GM12878 (cell line): ENCODE measurements around the gene CNNM4. TPM values are rescaled to one million over a fixed set of nuclear protein-coding genes. Genes with fewer than 3 reads are reported as not detected.

Source experiments
- ATAC-seq: fragments of 200-7000 bp; cut with Tn5 transposase; 3 replicates; pipeline ENCODE4 v1.9.1; 2020; ENCODE audit warnings: mild to moderate bottlenecking, moderate library complexity
- BruUV-seq: library from RNA; stranded (reverse); fragments of 400-500 nt; replicated peaks from 2 replicates; lab custom pipeline; 2021; lab: Mats Ljungman, UMichigan
- CTCF ChIA-PET: fragments of 300-600 bp; sonication (Branson Sonifier 250); formaldehyde crosslinking; extraction: SDS; loops from one replicate; lab custom pipeline; 2021; ENCODE audit warnings: inconsistent platforms; lab: Yijun Ruan, JAX
- POLR2A ChIA-PET: fragments of 350-600 bp; formaldehyde crosslinking; extraction: SDS; loops from one replicate; lab custom pipeline; 2021; ENCODE audit warnings: inconsistent platforms; lab: Charles Lee
- RAD21 ChIA-PET: fragments of 300-600 bp; sonication (Branson Sonifier 250); formaldehyde crosslinking; loops from one replicate; lab custom pipeline; 2023; ENCODE audit warnings: antibody characterized with exemption; ENCODE audit not compliant: unreplicated experiment; lab: Charles Lee
- SMC1A ChIA-PET: fragments of 300-600 bp; sonication (Branson Sonifier 250); formaldehyde crosslinking; loops from one replicate; lab custom pipeline; 2023; ENCODE audit not compliant: unreplicated experiment, uncharacterized antibody; lab: Charles Lee
- DNase-seq: peaks from one replicate; pipeline ENCODE4 v3.0.0-alpha.2; 2011; ENCODE audit warnings: low read depth, low spot score
- FAIRE-seq: peaks from 3 replicates; lab custom pipeline; 2011; peaks lifted over from hg19 to GRCh38; lab: Jason Lieb, UNC
- H2AFZ ChIP-seq: 2 replicates; pipeline ENCODE4 v1.6.0; 2011; ENCODE audit warnings: low read depth, low read length, control low read depth; ENCODE audit not compliant: control insufficient read depth
- H3K27ac ChIP-seq: 2 replicates; pipeline ENCODE4 v1.5.1; 2011; ENCODE audit warnings: control low read depth; ENCODE audit not compliant: control insufficient read depth, insufficient read depth
- H3K27me3 ChIP-seq, 2 experiments: replicated peaks in 1 of 2; 2 replicates each; pipeline versions ENCODE4 v1.6.0 to v1.6.1; 2011; ENCODE audit warnings: low read length in 1 of 2; ENCODE audit not compliant: control insufficient read depth in 2 of 2, insufficient read depth in 2 of 2
- H3K36me3 ChIP-seq, 2 experiments: 2 replicates each; pipeline ENCODE4 v1.5.1; 2011; ENCODE audit warnings: low read length in 1 of 2; ENCODE audit not compliant: control insufficient read depth in 2 of 2, insufficient read depth in 2 of 2
- H3K4me1 ChIP-seq: 2 replicates; pipeline ENCODE4 v1.6.1; 2011; ENCODE audit warnings: mild to moderate bottlenecking, low read length, moderate library complexity, mixed read lengths; ENCODE audit not compliant: control insufficient read depth, insufficient read depth
- H3K4me2 ChIP-seq: 2 replicates; pipeline ENCODE4 v1.6.0; 2011; ENCODE audit warnings: control low read depth; ENCODE audit not compliant: control insufficient read depth, insufficient read depth
- H3K4me3 ChIP-seq: fragments of 200-600 bp; sonication (generic); 2 replicates; pipeline ENCODE4 v1.5.1; 2016
- H3K79me2 ChIP-seq: 2 replicates; pipeline ENCODE4 v1.6.0; 2011; ENCODE audit warnings: low read length; ENCODE audit not compliant: control insufficient read depth, insufficient read depth
- H3K9ac ChIP-seq: 2 replicates; pipeline ENCODE4 v1.8.0; 2011; ENCODE audit warnings: low read length, control low read depth, mixed read lengths; ENCODE audit not compliant: control insufficient read depth, insufficient read depth
- H3K9me3 ChIP-seq: replicated peaks from 3 replicates; pipeline ENCODE4 v1.5.1; 2011; ENCODE audit warnings: mild to moderate bottlenecking, low read length; ENCODE audit not compliant: control insufficient read depth, insufficient read depth
- H4K20me1 ChIP-seq: 2 replicates; pipeline ENCODE4 v1.6.0; 2011; ENCODE audit not compliant: control insufficient read depth, insufficient read depth
- ASH2L ChIP-seq: fragments of 300-600, 200-600 bp; sonication (generic); IDR thresholded peaks from 2 replicates; pipeline ENCODE4 v1.6.1; 2017; ENCODE audit warnings: low read depth, mild to moderate bottlenecking, borderline replicate concordance
- HDAC6 ChIP-seq: fragments of 200-600 bp; sonication (generic); IDR thresholded peaks from one replicate; pipeline ENCODE4 v1.8.0; 2017; ENCODE audit warnings: antibody characterized with exemption; ENCODE audit not compliant: unreplicated experiment
- MXI1 ChIP-seq: fragments of 150-350 bp; IDR thresholded peaks from 2 replicates; pipeline ENCODE4 v1.6.1; 2011; ENCODE audit warnings: low read depth, mild to moderate bottlenecking, inconsistent platforms, low read length, improper control_type of control experiment
- NKRF ChIP-seq: fragments of 450-650 bp; conservative IDR thresholded peaks from 2 replicates; pipeline ENCODE4 v1.6.1; 2017; ENCODE audit warnings: mild to moderate bottlenecking, moderate library complexity
- WGBS: methylation state at CpG from one replicate; pipeline ENCODE4 v1.1.6; 2016; ENCODE audit warnings: low lambda C conversion rate; ENCODE audit not compliant: insufficient replicate concordance, insufficient coverage; ENCODE audit errors: missing lambda C conversion rate; 5-methylcytosine and 5-hydroxymethylcytosine counted together
- in situ Hi-C: fragments of 300-500 bp; cut with MboI; formaldehyde crosslinking; loops from 9 replicates; pipeline ENCODE4 v1.14.3; 2018; ENCODE audit warnings: mixed read lengths
- intact Hi-C: fragments of 100-400 bp; cut with micrococcal nuclease; formaldehyde crosslinking; loops from one replicate; pipeline ENCODE4 v1.14.2; 2022; ENCODE audit not compliant: unreplicated experiment
- polyA plus RNA-seq, 11 experiments: library from polyadenylated mRNA; depleted of rRNA in 4 of 11; unstranded in 6 of 11; stranded (reverse) in 5 of 11; fragments of >200 nt; fragmentation: Nextera tagmentation in 4 of 11; fragmentation: Illumina TruSeq in 1 of 11; extraction: Ambion mirVana in 4 of 11; extraction: Trizol in 1 of 11; gene quantifications; 1 replicate in 1 of 11; 2 replicates in 10 of 11; pipeline versions ENCODE4 v1.2.1 to v1.2.3, GENCODE V29; 2011 to 2016; ENCODE audit warnings: inconsistent platforms in 2 of 11, missing spikeins in 2 of 11, low read depth in 1 of 11
- total RNA-seq, 4 experiments: library from RNA; depleted of rRNA in 3 of 4; stranded (reverse); fragments of >200 nt in 3 of 4; fragmentation: Illumina TruSeq in 1 of 4; extraction: Trizol in 1 of 4; gene quantifications; 2 replicates each; pipeline versions ENCODE4 v1.2.1 to v1.2.3, GENCODE V29; 2013 to 2021
- TF ChIP-seq, protein P1 (sequence below): fragments of 450-650 bp; IDR thresholded peaks from 2 replicates; pipeline ENCODE4 v1.6.1; 2017; ENCODE audit warnings: mild to moderate bottlenecking, moderate library complexity

Gene CNNM4
- total and polyA plus RNA-seq, 10 of the 15 experiments (the other 5 are each of a cell fraction or from before 2014, with no cell fraction given) = 2.4 to 13.8 (median 8.1) TPM

GRCh38 chr2:96816127-96816835 is 55.6 kb downstream of the CNNM4 start, which contains the start of gene CNNM3 (continued):
- TF ChIP-seq, protein P1, sequence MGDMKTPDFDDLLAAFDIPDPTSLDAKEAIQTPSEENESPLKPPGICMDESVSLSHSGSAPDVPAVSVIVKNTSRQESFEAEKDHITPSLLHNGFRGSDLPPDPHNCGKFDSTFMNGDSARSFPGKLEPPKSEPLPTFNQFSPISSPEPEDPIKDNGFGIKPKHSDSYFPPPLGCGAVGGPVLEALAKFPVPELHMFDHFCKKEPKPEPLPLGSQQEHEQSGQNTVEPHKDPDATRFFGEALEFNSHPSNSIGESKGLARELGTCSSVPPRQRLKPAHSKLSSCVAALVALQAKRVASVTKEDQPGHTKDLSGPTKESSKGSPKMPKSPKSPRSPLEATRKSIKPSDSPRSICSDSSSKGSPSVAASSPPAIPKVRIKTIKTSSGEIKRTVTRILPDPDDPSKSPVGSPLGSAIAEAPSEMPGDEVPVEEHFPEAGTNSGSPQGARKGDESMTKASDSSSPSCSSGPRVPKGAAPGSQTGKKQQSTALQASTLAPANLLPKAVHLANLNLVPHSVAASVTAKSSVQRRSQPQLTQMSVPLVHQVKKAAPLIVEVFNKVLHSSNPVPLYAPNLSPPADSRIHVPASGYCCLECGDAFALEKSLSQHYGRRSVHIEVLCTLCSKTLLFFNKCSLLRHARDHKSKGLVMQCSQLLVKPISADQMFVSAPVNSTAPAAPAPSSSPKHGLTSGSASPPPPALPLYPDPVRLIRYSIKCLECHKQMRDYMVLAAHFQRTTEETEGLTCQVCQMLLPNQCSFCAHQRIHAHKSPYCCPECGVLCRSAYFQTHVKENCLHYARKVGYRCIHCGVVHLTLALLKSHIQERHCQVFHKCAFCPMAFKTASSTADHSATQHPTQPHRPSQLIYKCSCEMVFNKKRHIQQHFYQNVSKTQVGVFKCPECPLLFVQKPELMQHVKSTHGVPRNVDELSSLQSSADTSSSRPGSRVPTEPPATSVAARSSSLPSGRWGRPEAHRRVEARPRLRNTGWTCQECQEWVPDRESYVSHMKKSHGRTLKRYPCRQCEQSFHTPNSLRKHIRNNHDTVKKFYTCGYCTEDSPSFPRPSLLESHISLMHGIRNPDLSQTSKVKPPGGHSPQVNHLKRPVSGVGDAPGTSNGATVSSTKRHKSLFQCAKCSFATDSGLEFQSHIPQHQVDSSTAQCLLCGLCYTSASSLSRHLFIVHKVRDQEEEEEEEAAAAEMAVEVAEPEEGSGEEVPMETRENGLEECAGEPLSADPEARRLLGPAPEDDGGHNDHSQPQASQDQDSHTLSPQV = peak; percentile 17

DNA sequence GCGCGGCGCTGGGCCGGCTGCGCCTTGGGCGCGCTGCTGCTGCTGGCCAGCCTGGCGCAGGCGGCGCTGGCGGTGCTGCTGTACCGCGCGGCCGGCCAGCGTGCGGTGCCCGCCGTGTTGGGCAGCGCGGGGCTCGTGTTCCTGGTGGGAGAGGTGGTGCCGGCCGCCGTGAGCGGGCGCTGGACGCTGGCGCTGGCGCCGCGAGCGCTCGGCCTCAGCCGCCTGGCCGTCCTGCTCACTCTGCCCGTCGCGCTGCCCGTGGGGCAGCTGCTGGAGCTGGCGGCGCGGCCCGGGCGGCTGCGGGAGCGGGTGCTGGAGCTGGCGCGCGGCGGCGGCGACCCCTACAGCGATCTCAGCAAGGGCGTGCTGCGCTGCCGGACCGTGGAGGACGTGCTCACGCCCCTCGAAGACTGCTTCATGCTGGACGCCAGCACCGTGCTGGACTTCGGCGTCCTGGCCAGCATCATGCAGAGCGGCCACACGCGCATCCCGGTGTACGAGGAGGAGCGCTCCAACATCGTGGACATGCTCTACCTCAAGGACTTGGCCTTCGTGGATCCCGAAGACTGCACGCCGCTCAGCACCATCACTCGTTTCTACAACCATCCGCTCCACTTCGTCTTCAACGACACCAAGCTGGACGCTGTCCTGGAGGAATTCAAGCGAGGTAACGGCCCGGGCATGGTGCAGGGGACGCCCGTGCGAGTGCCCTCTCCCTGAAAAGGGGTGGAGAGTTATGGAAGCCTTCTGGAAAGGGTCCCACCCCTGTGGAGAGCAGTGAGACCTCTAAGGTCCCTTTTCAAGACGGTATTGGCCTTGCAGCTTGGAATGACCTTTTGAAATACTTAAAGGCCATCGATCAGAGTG is 56.4 kb downstream of the CNNM4 start:
- WGBS = 11% methylated on average over 81 of the region's 89 CpGs
- no peak for TF ChIP-seq ASH2L
- no peak for TF ChIP-seq MXI1
- TF ChIP-seq NKRF = no peak
- peak; percentile 10 for TF ChIP-seq HDAC6
- Histone ChIP-seq H3K4me2 (peak overlapping the region; percentile 79), H3K4me1 (peaks cover 12% of the 10 kb centered on the region), H3K27ac (no peak overlapping the region), H3K36me3 (no peaks in the 10 kb centered on the region), H3K9me3 (no peaks in the 10 kb centered on the region), H3K9ac (peak overlapping the region; percentile 62; the same call in 1 of the 2 replicates), H3K79me2 (peaks cover 25% of the 10 kb centered on the region), H3K27me3 (no peaks in the 10 kb centered on the region), H3K4me3 (peak overlapping the region; percentile 96), H4K20me1 (peaks cover 5% of the 10 kb centered on the region; the same call in 1 of the 2 replicates), H2AFZ (0 out of 2 replicates have a peak overlapping the region, but pooled peaks have one; percentile 13)
- POLR2A ChIA-PET = interaction anchor here (1.1 to 3.2 kb wide), 3 partner anchors 41 to 54 kb away, joined by 3 to 11 read pairs (median 7); partner anchors contain the start of gene ANKRD39
- CTCF ChIA-PET = interaction anchor here (0.8 to 2.8 kb wide), 9 partner anchors 9 to 133 kb away, joined by 3 to 6 read pairs (median 3); partner anchors contain the start of gene ANKRD39
- in situ Hi-C loops (no loop called here), intact Hi-C loops (no loop called here)
- BruUV-seq = no TSS peak
- RAD21 ChIA-PET = interaction anchor here (0.7 to 2.7 kb wide), 4 partner anchors 40 to 134 kb away, joined by 3 to 14 read pairs (median 8); partner anchors contain the start of gene ANKRD39
- ATAC-seq (no peak), FAIRE-seq (no peak), DNase-seq (no peak)
- SMC1A ChIA-PET = interaction anchor here (1.0 kb wide), 2 partner anchors 41 to 180 kb away, joined by 3 to 5 read pairs; partner anchors contain the start of gene ANKRD39
